K562 (cell line): Measurements from ENCODE around the gene STAB1. TPM values are rescaled to one million over a fixed set of nuclear protein-coding genes. Genes with fewer than 3 reads are reported as not detected.

Experiments used
- ATAC-seq: fragments of 200-7000 bp; cut with Tn5 transposase; 3 replicates; pipeline ENCODE4 v1.9.1; 2020; ENCODE audit warnings: moderate library complexity
- BruUV-seq: library from RNA; stranded (reverse); fragments of 400-500 nt; replicated peaks from 2 replicates; lab custom pipeline; 2021; lab: Mats Ljungman, UMichigan
- CTCF ChIA-PET: fragments of 300-600 bp; formaldehyde crosslinking; extraction: SDS; loops from one replicate; lab custom pipeline; 2021; ENCODE audit warnings: low intra/inter-chr PET ratio; lab: Yijun Ruan, JAX
- POLR2A ChIA-PET: fragments of 300-600, 350-650 bp; sonication (Branson Sonifier 250); formaldehyde crosslinking; extraction: SDS; loops from one replicate; lab custom pipeline; 2021; ENCODE audit warnings: antibody characterized with exemption, inconsistent platforms; lab: Yijun Ruan, JAX
- DNase-seq, 4 experiments: peaks; one replicate each; pipeline versions ENCODE4 v3.0.0 to v3.0.0-alpha.2; 2011 to 2018; ENCODE audit warnings: low spot score in 3 of 4, mixed read lengths in 3 of 4; ENCODE audit errors: extremely low read depth in 1 of 4
- FAIRE-seq: peaks from 2 replicates; lab custom pipeline; 2011; peaks lifted over from hg19 to GRCh38; lab: Jason Lieb, UNC
- H2AFZ ChIP-seq: 2 replicates; pipeline ENCODE4 v1.6.0; 2011; ENCODE audit warnings: low read depth, low read length, control low read depth, inconsistent platforms
- H3K27ac ChIP-seq: fragments of 200-600 bp; 3 replicates; pipeline ENCODE4 v1.8.0; 2011; ENCODE audit warnings: low read depth, mild to moderate bottlenecking, control low read depth, inconsistent platforms, low read length, moderate library complexity, mixed read lengths; ENCODE audit errors: extremely low read depth
- H3K27me3 ChIP-seq, 2 experiments: fragments of 300-600 bp in 1 of 2; 2 replicates in 1 of 2; 3 replicates in 1 of 2; pipeline versions ENCODE4 v1.6.0 to v1.8.0; 2011; ENCODE audit warnings: inconsistent platforms in 2 of 2, low read length in 2 of 2, mild to moderate bottlenecking in 1 of 2, mixed read lengths in 1 of 2, moderate library complexity in 1 of 2; ENCODE audit not compliant: control insufficient read depth in 2 of 2, insufficient read depth in 2 of 2
- H3K36me3 ChIP-seq: fragments of 300-600 bp; 3 replicates; pipeline ENCODE4 v1.8.0; 2011; ENCODE audit warnings: mild to moderate bottlenecking, low read length, inconsistent platforms; ENCODE audit not compliant: control insufficient read depth, insufficient read depth
- H3K4me1 ChIP-seq, 2 experiments: fragments of 200-600 bp in 1 of 2; replicated peaks in 1 of 2; 2 replicates in 1 of 2; 3 replicates in 1 of 2; pipeline versions ENCODE4 v1.5.1 to v1.8.0; 2011; ENCODE audit warnings: inconsistent platforms in 2 of 2, low read length in 2 of 2, mild to moderate bottlenecking in 1 of 2, mixed read lengths in 1 of 2, moderate library complexity in 1 of 2; ENCODE audit not compliant: control insufficient read depth in 2 of 2, insufficient read depth in 2 of 2
- H3K4me2 ChIP-seq: 2 replicates; pipeline ENCODE4 v1.6.1; 2011; ENCODE audit warnings: low read length, control low read depth, inconsistent platforms, mixed read lengths; ENCODE audit not compliant: insufficient read depth
- H3K4me3 ChIP-seq: fragments of 200-600 bp; sonication (generic), shearing (Covaris generic); 2 replicates; pipeline ENCODE4 v1.5.1; 2016; ENCODE audit warnings: control low read depth, inconsistent platforms
- H3K79me2 ChIP-seq: fragments of 200-600 bp; 3 replicates; pipeline ENCODE4 v1.8.0; 2011; ENCODE audit warnings: low read length, inconsistent platforms; ENCODE audit not compliant: control insufficient read depth, insufficient read depth
- H3K9ac ChIP-seq, 2 experiments: 2 replicates each; pipeline versions ENCODE4 v1.6.0 to v1.6.1; 2011; ENCODE audit warnings: low read depth in 2 of 2, low read length in 2 of 2, control low read depth in 1 of 2, inconsistent platforms in 1 of 2, mild to moderate bottlenecking in 1 of 2, mixed read lengths in 1 of 2; ENCODE audit not compliant: insufficient read depth in 1 of 2
- H3K9me1 ChIP-seq: one replicate; pipeline ENCODE4 v1.6.0; 2011; ENCODE audit warnings: inconsistent platforms, mild to moderate bottlenecking, low read length, moderate library complexity; ENCODE audit not compliant: control insufficient read depth, insufficient read depth
- H3K9me3 ChIP-seq: replicated peaks from 2 replicates; pipeline ENCODE4 v1.5.1; 2011; ENCODE audit warnings: low read depth, low read length, inconsistent platforms; ENCODE audit not compliant: control insufficient read depth, insufficient read depth
- H4K20me1 ChIP-seq: replicated peaks from 2 replicates; pipeline ENCODE4 v1.6.1; 2011; ENCODE audit warnings: low read length, inconsistent platforms, mixed read lengths; ENCODE audit not compliant: control insufficient read depth, insufficient read depth
- KDM1A ChIP-seq, 2 experiments: fragments of 450-650 bp; IDR thresholded peaks; 2 replicates each; pipeline ENCODE4 v1.6.1; 2016; ENCODE audit warnings: mild to moderate bottlenecking in 2 of 2
- SP2 ChIP-seq: IDR thresholded peaks from 2 replicates; pipeline ENCODE4 v1.6.1; 2011; ENCODE audit warnings: mild to moderate bottlenecking, low read depth, low read length, moderate library complexity; ENCODE audit not compliant: poor library complexity, severe bottlenecking; ENCODE audit errors: extremely low read depth
- ZFX ChIP-seq: sonication (generic); formaldehyde crosslinking; IDR thresholded peaks from 2 replicates; pipeline ENCODE4 v1.8.0; 2022; ENCODE audit warnings: mild to moderate bottlenecking, missing genetic modification reagents, moderate library complexity
- WGBS: fragments of 100-300 bp; shearing (Covaris generic); methylation state at CpG from one replicate; pipeline ENCODE4 v1.1.6; 2016; ENCODE audit warnings: low coverage, mixed read lengths; ENCODE audit not compliant: insufficient coverage; ENCODE audit errors: missing lambda C conversion rate; 5-methylcytosine and 5-hydroxymethylcytosine counted together
- in situ Hi-C: fragments of 300-500 bp; cut with MboI; formaldehyde crosslinking; loops from 4 replicates; pipeline ENCODE4 v1.15.0; 2018; ENCODE audit warnings: inconsistent platforms, mixed read lengths
- intact Hi-C: fragments of 100-400 bp; cut with micrococcal nuclease; formaldehyde crosslinking; loops from 2 replicates; pipeline ENCODE4 v1.14.2; 2022
- polyA plus RNA-seq, 8 experiments: library from polyadenylated mRNA; depleted of rRNA in 4 of 8; stranded (reverse) in 5 of 8; unstranded in 3 of 8; fragments of >200 nt; fragmentation: Nextera tagmentation in 2 of 8; fragmentation: Illumina TruSeq in 1 of 8; extraction: Ambion mirVana in 2 of 8; extraction: Trizol in 1 of 8; gene quantifications; 2 replicates each; pipeline versions ENCODE4 v1.2.1 to v1.2.3, GENCODE V29; 2011 to 2014; ENCODE audit warnings: inconsistent platforms in 1 of 8, missing spikeins in 1 of 8
- total RNA-seq, 7 experiments: library from RNA; depleted of rRNA in 6 of 7; stranded (reverse); fragments of >200 nt in 6 of 7; fragmentation: Illumina TruSeq in 2 of 7; extraction: Trizol in 2 of 7; gene quantifications; 2 replicates each; pipeline versions ENCODE4 v1.2.1 to v1.2.3, GENCODE V29; 2011 to 2021; ENCODE audit warnings: low replicate concordance in 1 of 7
- TF ChIP-seq, protein P1 (sequence below): sonication (generic); formaldehyde crosslinking; IDR thresholded peaks from 2 replicates; pipeline ENCODE4 v1.9.0; 2022; ENCODE audit warnings: mild to moderate bottlenecking, missing genetic modification reagents
- TF ChIP-seq, protein P2 (sequence below): sonication (generic); formaldehyde crosslinking; IDR thresholded peaks from 2 replicates; pipeline ENCODE4 v1.9.0; 2022; ENCODE audit warnings: mild to moderate bottlenecking, missing genetic modification reagents

The STAB1 gene
- total and polyA plus RNA-seq, 9 of the 15 experiments (the other 6 are each of a cell fraction or from before 2014, with no cell fraction given) = 0.20 to 3.9 (median 1.2) TPM

DNA sequence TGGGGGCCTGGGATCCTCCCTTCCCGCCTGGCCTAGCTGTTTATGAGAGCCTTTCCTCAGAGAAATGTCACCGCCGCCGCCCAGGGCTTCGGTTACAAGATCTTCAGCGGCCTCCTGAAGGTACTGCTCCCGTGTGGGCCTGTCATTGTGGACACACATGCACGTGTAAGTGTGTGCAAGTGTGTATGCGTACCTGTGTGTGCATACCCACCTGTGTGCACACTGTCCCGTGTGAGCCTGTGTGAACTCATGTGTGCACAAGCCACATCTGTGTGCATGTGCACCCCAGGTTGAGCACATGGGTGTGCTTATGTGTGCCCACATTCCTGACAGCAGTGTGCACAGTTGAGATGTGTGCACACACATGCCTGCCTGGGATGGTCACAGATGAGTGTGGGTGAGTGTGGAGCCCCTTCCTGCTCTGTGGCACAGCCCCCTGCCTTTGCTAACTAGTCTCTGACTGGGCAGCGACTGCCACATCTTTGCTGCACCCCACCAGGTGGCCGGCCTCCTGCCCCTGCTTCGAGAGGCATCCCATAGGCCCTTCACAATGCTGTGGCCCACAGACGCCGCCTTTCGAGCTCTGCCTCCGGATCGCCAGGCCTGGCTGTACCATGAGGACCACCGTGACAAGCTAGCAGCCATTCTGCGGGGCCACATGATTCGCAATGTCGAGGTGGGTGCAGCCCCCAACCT is 24.5 kb downstream of the STAB1 start:
- Histone ChIP-seq H3K9ac (peak overlapping the region in 1 of 2 experiments; percentile 82; a peak in 2 of 4 replicates), H3K9me1 (no peaks in the 10 kb centered on the region), H3K4me3 (no peak overlapping the region), H3K4me2 (peak overlapping the region; percentile 59), H3K9me3 (no peaks in the 10 kb centered on the region), H3K27ac (no peak overlapping the region), H3K36me3 (peaks cover 12% of the 10 kb centered on the region; the same call in 2 of the 3 replicates), H3K27me3 (no peaks in the 10 kb centered on the region), H2AFZ (peak overlapping the region; percentile 80), H4K20me1 (no peaks in the 10 kb centered on the region), H3K79me2 (no peaks in the 10 kb centered on the region), H3K4me1 (peaks cover 12 to 66% of the 10 kb centered on the region in 2 experiments; a peak in 4 of 5 replicates)
- TF ChIP-seq, protein P1, sequence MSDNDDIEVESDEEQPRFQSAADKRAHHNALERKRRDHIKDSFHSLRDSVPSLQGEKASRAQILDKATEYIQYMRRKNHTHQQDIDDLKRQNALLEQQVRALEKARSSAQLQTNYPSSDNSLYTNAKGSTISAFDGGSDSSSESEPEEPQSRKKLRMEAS (CRISPR knock-in tag) = peak; percentile 65; the same call in 1 of the 2 replicates
- TF ChIP-seq ZFX (CRISPR knock-in tag) = peak; percentile 1; the same call in 1 of the 2 replicates
- TF ChIP-seq KDM1A (IDR thresholded peaks at IDR 0.05) = peak in 1 of 2 experiments; percentile 89; a peak in 1 of 4 replicates
- TF ChIP-seq, protein P2, sequence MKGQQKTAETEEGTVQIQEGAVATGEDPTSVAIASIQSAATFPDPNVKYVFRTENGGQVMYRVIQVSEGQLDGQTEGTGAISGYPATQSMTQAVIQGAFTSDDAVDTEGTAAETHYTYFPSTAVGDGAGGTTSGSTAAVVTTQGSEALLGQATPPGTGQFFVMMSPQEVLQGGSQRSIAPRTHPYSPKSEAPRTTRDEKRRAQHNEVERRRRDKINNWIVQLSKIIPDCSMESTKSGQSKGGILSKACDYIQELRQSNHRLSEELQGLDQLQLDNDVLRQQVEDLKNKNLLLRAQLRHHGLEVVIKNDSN (CRISPR knock-in tag) = peak; percentile 29; the same call in 1 of the 2 replicates
- TF ChIP-seq SP2 = no peak
- intact Hi-C loops (no loop called here), in situ Hi-C loops (no loop called here)
- no TSS peak for BruUV-seq
- ChIA-PET CTCF (no interaction called here), POLR2A (interaction anchor here (0.7 to 0.8 kb wide), 2 partner anchors 13 to 23 kb away, joined by 3 to 5 read pairs; no protein-coding TSS in a partner anchor)
- ATAC-seq (no peak; the same call in 1 of the 3 replicates), FAIRE-seq (no peak), DNase-seq (no peak)
- 47% methylated on average over 12 of the region's 22 CpGs for WGBS
